Femur (tissue), 1 donor: ENCODE results near the gene TMEM190.
"Not testable (repeated sequence)": the region's sequence is repeated elsewhere in the genome, so short reads cannot be mapped to it uniquely, and the experiment has no call there.

Experiments
- DNase-seq: peaks from one replicate; pipeline ENCODE4 v3.0.0-alpha.2; 2017

The TMEM190 gene

GRCh38 chr19:55391702-55392615, 15.3 kb downstream of the TMEM190 start:
- no peak for DNase-seq

- DNase-seq = no peak
These were observed 16.5 kb downstream of the TMEM190 start for GRCh38 chr19:55392820-55393761.

- no peak for DNase-seq
These were observed 21.7 kb downstream of the TMEM190 start for GRCh38 chr19:55398200-55398925.

- DNase-seq = no peak
These were observed 23.9 kb downstream of the TMEM190 start for GRCh38 chr19:55400281-55401087.

- DNase-seq = not testable (repeated sequence)
These were observed 24.8 kb downstream of the TMEM190 start for GRCh38 chr19:55401390-55401789.

GRCh38 chr19:55402509-55402908, 25.9 kb downstream of the TMEM190 start:
- DNase-seq = no peak

GRCh38 chr19:55405638-55406037, 29.0 kb downstream of the TMEM190 start:
- peak; percentile 18 for DNase-seq

GRCh38 chr19:55406091-55406825, 29.6 kb downstream of the TMEM190 start:
- peak; percentile 27 for DNase-seq

GRCh38 chr19:55406826-55407549, 30.4 kb downstream of the TMEM190 start:
- peak; percentile 49 for DNase-seq

- DNase-seq = not testable (repeated sequence)
These were observed 30.8 kb downstream of the TMEM190 start, which contains the start of gene UBE2S for GRCh38 chr19:55407550-55407799. Gene UBE2S (minus strand): TSS chr19:55407788. CDS start chr19:55407589, 199 bp downstream.

- peak; percentile 99 for DNase-seq
These were observed 31.3 kb downstream of the TMEM190 start for GRCh38 chr19:55407800-55408532.

GRCh38 chr19:55408533-55408872, 31.9 kb downstream of the TMEM190 start:
- no peak for DNase-seq

- DNase-seq = not testable (repeated sequence)
These were observed 32.6 kb downstream of the TMEM190 start for GRCh38 chr19:55409179-55409578.

- DNase-seq = no peak
These were observed 33.5 kb downstream of the TMEM190 start for GRCh38 chr19:55410168-55410567.

GRCh38 chr19:55418185-55418584, 41.6 kb downstream of the TMEM190 start:
- DNase-seq = peak; percentile 77

- no peak for DNase-seq
These were observed 42.5 kb downstream of the TMEM190 start for GRCh38 chr19:55419103-55419502.

GRCh38 chr19:55419624-55420236, 43.1 kb downstream of the TMEM190 start:
- no peak for DNase-seq

- DNase-seq = not testable (repeated sequence)
These were observed 44.7 kb downstream of the TMEM190 start for GRCh38 chr19:55421281-55421680.

GRCh38 chr19:55423225-55424005, 46.8 kb downstream of the TMEM190 start:
- no peak for DNase-seq
